Measurements from ENCODE around the gene DGKI.

DNA sequence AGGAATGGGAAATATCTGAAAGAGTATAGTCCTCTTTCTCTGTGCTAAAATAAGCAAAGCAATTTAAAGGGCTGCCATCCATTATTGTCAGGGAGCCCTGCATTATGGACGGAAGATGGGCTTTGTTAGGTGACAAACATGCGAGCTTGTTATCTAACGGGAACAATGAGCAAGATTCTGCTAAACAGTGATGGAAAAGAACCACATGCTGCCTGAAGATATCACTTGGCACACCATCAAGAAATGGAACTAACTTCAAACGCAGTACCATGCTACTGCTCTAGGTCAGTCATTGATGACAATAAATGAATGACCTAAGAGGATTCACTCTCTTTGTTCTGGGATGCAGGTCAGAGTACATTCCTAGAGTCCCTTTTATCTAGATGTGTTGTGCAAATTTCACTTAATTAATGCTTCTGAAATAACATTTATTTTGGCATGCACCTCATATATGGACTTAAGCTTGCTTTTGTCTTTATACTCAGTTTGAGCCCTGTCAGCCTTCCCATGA lies 327.5 kb downstream of the DGKI start:
- TF ChIP-seq, protein P1, sequence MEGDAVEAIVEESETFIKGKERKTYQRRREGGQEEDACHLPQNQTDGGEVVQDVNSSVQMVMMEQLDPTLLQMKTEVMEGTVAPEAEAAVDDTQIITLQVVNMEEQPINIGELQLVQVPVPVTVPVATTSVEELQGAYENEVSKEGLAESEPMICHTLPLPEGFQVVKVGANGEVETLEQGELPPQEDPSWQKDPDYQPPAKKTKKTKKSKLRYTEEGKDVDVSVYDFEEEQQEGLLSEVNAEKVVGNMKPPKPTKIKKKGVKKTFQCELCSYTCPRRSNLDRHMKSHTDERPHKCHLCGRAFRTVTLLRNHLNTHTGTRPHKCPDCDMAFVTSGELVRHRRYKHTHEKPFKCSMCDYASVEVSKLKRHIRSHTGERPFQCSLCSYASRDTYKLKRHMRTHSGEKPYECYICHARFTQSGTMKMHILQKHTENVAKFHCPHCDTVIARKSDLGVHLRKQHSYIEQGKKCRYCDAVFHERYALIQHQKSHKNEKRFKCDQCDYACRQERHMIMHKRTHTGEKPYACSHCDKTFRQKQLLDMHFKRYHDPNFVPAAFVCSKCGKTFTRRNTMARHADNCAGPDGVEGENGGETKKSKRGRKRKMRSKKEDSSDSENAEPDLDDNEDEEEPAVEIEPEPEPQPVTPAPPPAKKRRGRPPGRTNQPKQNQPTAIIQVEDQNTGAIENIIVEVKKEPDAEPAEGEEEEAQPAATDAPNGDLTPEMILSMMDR (IDR thresholded peaks at IDR 0.05): no peak
- TF ChIP-seq EZH2 (IDR thresholded peaks at IDR 0.05): no peak
- TF ChIP-seq EZH2phosphoT487 (IDR thresholded peaks at IDR 0.05): no peak

Measured in neural progenitor cell (in vitro differentiated cells).